HEK293 (cell line): ENCODE measurements around the gene HTT.

ENCODE experiments used
- CTCF ChIA-PET: fragments of 350-600 bp; formaldehyde crosslinking; extraction: SDS; loops from one replicate; lab custom pipeline; 2021; ENCODE audit warnings: antibody characterized with exemption; lab: Yijun Ruan, JAX
- POLR2A ChIA-PET: fragments of 300-600 bp; formaldehyde crosslinking; extraction: SDS; loops from one replicate; lab custom pipeline; 2020; ENCODE audit warnings: antibody characterized with exemption, inconsistent platforms; lab: Yijun Ruan, JAX
- H3K27ac ChIP-seq: fragments of 200-500 bp; sonication (Bioruptor generic); 2 replicates; pipeline ENCODE4 v1.5.1; 2014; ENCODE audit warnings: low read depth, low read length, control low read depth, inconsistent platforms; ENCODE audit errors: extremely low read depth
- H3K36me3 ChIP-seq, 2 experiments: fragments of 200-500 bp in 1 of 2; sonication (Bioruptor generic) in 1 of 2; 1 replicate in 1 of 2; 2 replicates in 1 of 2; pipeline ENCODE4 v1.5.1; 2014 to 2017; ENCODE audit warnings: inconsistent platforms in 2 of 2, low read length in 2 of 2; ENCODE audit not compliant: control insufficient read depth in 2 of 2, insufficient read depth in 1 of 2
- H3K4me1 ChIP-seq: fragments of 200-500 bp; sonication (Bioruptor generic); 2 replicates; pipeline ENCODE4 v1.5.1; 2014; ENCODE audit warnings: mild to moderate bottlenecking, low read length, inconsistent platforms; ENCODE audit not compliant: control insufficient read depth, insufficient read depth
- H3K4me3 ChIP-seq: 2 replicates; pipeline ENCODE4 v1.5.1; 2011; ENCODE audit warnings: low read depth, mild to moderate bottlenecking, control low read depth, low read length, moderate library complexity
- H3K9me3 ChIP-seq: fragments of 200-500 bp; sonication (Bioruptor generic); 2 replicates; pipeline ENCODE4 v1.5.1; 2014; ENCODE audit warnings: low read depth, low read length, inconsistent platforms; ENCODE audit not compliant: control insufficient read depth, insufficient read depth
- BCL11A ChIP-seq: fragments of 450-650 bp; formaldehyde crosslinking; IDR thresholded peaks from 2 replicates; pipeline ENCODE4 v1.5.1; 2016; ENCODE audit warnings: low read depth, missing biosample characterization, missing genetic modification characterization
- EGR2 ChIP-seq: fragments of 450-650 bp; formaldehyde crosslinking; IDR thresholded peaks from 2 replicates; pipeline ENCODE4 v1.5.1; 2016; ENCODE audit warnings: low read depth, missing biosample characterization, missing genetic modification characterization
- SP2 ChIP-seq: fragments of 450-650 bp; formaldehyde crosslinking; IDR thresholded peaks from 2 replicates; pipeline ENCODE4 v1.5.1; 2016; ENCODE audit warnings: missing biosample characterization, missing genetic modification characterization
- ZBTB49 ChIP-seq: fragments of 450-650 bp; formaldehyde crosslinking; IDR thresholded peaks from 2 replicates; pipeline ENCODE4 v1.5.1; 2016; ENCODE audit warnings: missing biosample characterization, missing genetic modification characterization, low read depth
- ZBTB6 ChIP-seq: fragments of 450-650 bp; formaldehyde crosslinking; IDR thresholded peaks from 2 replicates; pipeline ENCODE4 v1.5.1; 2017; ENCODE audit warnings: missing biosample characterization, missing genetic modification characterization
- ZFP3 ChIP-seq: fragments of 450-650 bp; formaldehyde crosslinking; IDR thresholded peaks from 2 replicates; pipeline ENCODE4 v1.5.1; 2016; ENCODE audit warnings: low read depth, missing biosample characterization, missing genetic modification characterization
- ZNF138 ChIP-seq: fragments of 450-650 bp; formaldehyde crosslinking; IDR thresholded peaks from 2 replicates; pipeline ENCODE4 v1.5.1; 2016; ENCODE audit warnings: missing biosample characterization, missing genetic modification characterization, borderline replicate concordance
- ZNF146 ChIP-seq: fragments of 450-650 bp; formaldehyde crosslinking; IDR thresholded peaks from 2 replicates; pipeline ENCODE4 v1.5.1; 2016; ENCODE audit warnings: missing biosample characterization, missing genetic modification characterization
- ZNF148 ChIP-seq: fragments of 450-650 bp; formaldehyde crosslinking; IDR thresholded peaks from 2 replicates; pipeline ENCODE4 v1.5.0; 2017; ENCODE audit warnings: missing biosample characterization, missing genetic modification characterization, borderline replicate concordance
- ZNF157 ChIP-seq: fragments of 450-650 bp; formaldehyde crosslinking; IDR thresholded peaks from 2 replicates; pipeline ENCODE4 v1.5.1; 2016; ENCODE audit warnings: missing biosample characterization, missing genetic modification characterization
- ZNF19 ChIP-seq: fragments of 450-650 bp; formaldehyde crosslinking; IDR thresholded peaks from 2 replicates; pipeline ENCODE4; 2016; ENCODE audit warnings: missing biosample characterization, missing genetic modification characterization, low read depth
- ZNF239 ChIP-seq: fragments of 450-650 bp; formaldehyde crosslinking; IDR thresholded peaks from 2 replicates; pipeline ENCODE4 v1.5.1; 2016; ENCODE audit warnings: missing biosample characterization, missing genetic modification characterization
- ZNF280C ChIP-seq: fragments of 450-650 bp; formaldehyde crosslinking; IDR thresholded peaks from 2 replicates; pipeline ENCODE4 v1.5.1; 2016; ENCODE audit warnings: missing biosample characterization, missing genetic modification characterization
- ZNF404 ChIP-seq: fragments of 450-650 bp; formaldehyde crosslinking; IDR thresholded peaks from 2 replicates; pipeline ENCODE4 v1.5.1; 2017; ENCODE audit warnings: missing biosample characterization, missing genetic modification characterization
- ZNF423 ChIP-seq: fragments of 450-650 bp; formaldehyde crosslinking; IDR thresholded peaks from 2 replicates; pipeline ENCODE4 v1.5.1; 2016; ENCODE audit warnings: missing biosample characterization, missing genetic modification characterization
- ZNF544 ChIP-seq: fragments of 450-650 bp; formaldehyde crosslinking; IDR thresholded peaks from 2 replicates; pipeline ENCODE4 v1.5.0; 2017; ENCODE audit warnings: missing biosample characterization, missing genetic modification characterization
- ZNF548 ChIP-seq: fragments of 450-650 bp; formaldehyde crosslinking; IDR thresholded peaks from 2 replicates; pipeline ENCODE4 v1.5.1; 2016; ENCODE audit warnings: missing biosample characterization, missing genetic modification characterization
- ZNF561 ChIP-seq: fragments of 450-650 bp; IDR thresholded peaks from 2 replicates; pipeline ENCODE4 v1.5.1; 2018; ENCODE audit warnings: missing biosample characterization, missing genetic modification characterization, borderline replicate concordance
- ZNF596 ChIP-seq: fragments of 450-650 bp; IDR thresholded peaks from 2 replicates; pipeline ENCODE4 v1.5.0; 2018; ENCODE audit warnings: missing biosample characterization, mild to moderate bottlenecking, missing genetic modification characterization, moderate library complexity
- ZNF621 ChIP-seq: fragments of 450-650 bp; formaldehyde crosslinking; IDR thresholded peaks from 2 replicates; pipeline ENCODE4 v1.5.1; 2017; ENCODE audit warnings: missing biosample characterization, missing genetic modification characterization
- ZNF701 ChIP-seq: fragments of 450-650 bp; formaldehyde crosslinking; IDR thresholded peaks from 2 replicates; pipeline ENCODE4 v1.5.1; 2016; ENCODE audit warnings: missing biosample characterization, missing genetic modification characterization
- ZNF707 ChIP-seq: fragments of 450-650 bp; formaldehyde crosslinking; IDR thresholded peaks from 2 replicates; pipeline ENCODE4 v1.5.1; 2016; ENCODE audit warnings: missing biosample characterization, missing genetic modification characterization
- ZNF791 ChIP-seq: fragments of 450-650 bp; formaldehyde crosslinking; IDR thresholded peaks from 2 replicates; pipeline ENCODE4 v1.5.1; 2016; ENCODE audit warnings: missing biosample characterization, missing genetic modification characterization

Gene HTT

GRCh38 chr4:3261411-3262207 is 187.1 kb downstream of the HTT start:
- H3K9me3 ChIP-seq = no peaks in the 10 kb centered on the region
- no peak overlapping the region for H3K27ac ChIP-seq
- H3K4me1 ChIP-seq = no peaks in the 10 kb centered on the region
- ChIA-PET CTCF (no interaction called here), POLR2A (no interaction called here)
- H3K4me3 ChIP-seq = no peak overlapping the region
- no peaks in the 10 kb centered on the region for H3K36me3 ChIP-seq
- no peak for TF ChIP-seq ZNF157 (tag by site-specific recombination)
- TF ChIP-seq ZNF148 = no peak
- no peak for TF ChIP-seq ZNF138 (tag by site-specific recombination)
- no peak for TF ChIP-seq ZNF596 (tag by site-specific recombination)
- TF ChIP-seq ZNF544 (tag by site-specific recombination) = no peak
- TF ChIP-seq ZNF791 (tag by site-specific recombination) = no peak
- no peak for TF ChIP-seq ZNF561 (tag by site-specific recombination)
- TF ChIP-seq ZNF548 (tag by site-specific recombination) = no peak
- TF ChIP-seq BCL11A (tag by site-specific recombination) = no peak
- TF ChIP-seq ZNF423 (tag by site-specific recombination) = no peak
- no peak for TF ChIP-seq ZNF404
- no peak for TF ChIP-seq ZFP3 (tag by site-specific recombination)
- TF ChIP-seq ZNF621 = no peak
- TF ChIP-seq ZNF239 (tag by site-specific recombination) = no peak

- ChIA-PET CTCF (no interaction called here), POLR2A (no interaction called here)
- H3K4me3 ChIP-seq = no peak overlapping the region
- no peak overlapping the region for H3K27ac ChIP-seq
- no peaks in the 10 kb centered on the region for H3K9me3 ChIP-seq
- H3K4me1 ChIP-seq = no peaks in the 10 kb centered on the region
- no peaks in the 10 kb centered on the region for H3K36me3 ChIP-seq
- TF ChIP-seq ZNF707 (no peak), ZBTB49 (tag by site-specific recombination) (no peak), ZNF280C (tag by site-specific recombination) (no peak), ZNF19 (tag by site-specific recombination) (no peak), SP2 (tag by site-specific recombination) (no peak), EGR2 (no peak), ZNF404 (no peak), ZNF146 (tag by site-specific recombination) (no peak), ZNF548 (tag by site-specific recombination) (no peak), ZNF701 (tag by site-specific recombination) (no peak), ZNF148 (no peak), ZBTB6 (tag by site-specific recombination) (no peak)
Measured at GRCh38 chr4:3262208-3263052, 187.9 kb downstream of the HTT start.
